NOMO-1 (cell line): ENCODE measurements around the gene ANKRD2.

Source experiments
- DNase-seq, 2 experiments: peaks; one replicate each; lab custom pipeline; 2025; ENCODE audit not compliant: unreplicated experiment in 2 of 2; lab: John Stamatoyannopoulos, UW

The ANKRD2 gene

DNA sequence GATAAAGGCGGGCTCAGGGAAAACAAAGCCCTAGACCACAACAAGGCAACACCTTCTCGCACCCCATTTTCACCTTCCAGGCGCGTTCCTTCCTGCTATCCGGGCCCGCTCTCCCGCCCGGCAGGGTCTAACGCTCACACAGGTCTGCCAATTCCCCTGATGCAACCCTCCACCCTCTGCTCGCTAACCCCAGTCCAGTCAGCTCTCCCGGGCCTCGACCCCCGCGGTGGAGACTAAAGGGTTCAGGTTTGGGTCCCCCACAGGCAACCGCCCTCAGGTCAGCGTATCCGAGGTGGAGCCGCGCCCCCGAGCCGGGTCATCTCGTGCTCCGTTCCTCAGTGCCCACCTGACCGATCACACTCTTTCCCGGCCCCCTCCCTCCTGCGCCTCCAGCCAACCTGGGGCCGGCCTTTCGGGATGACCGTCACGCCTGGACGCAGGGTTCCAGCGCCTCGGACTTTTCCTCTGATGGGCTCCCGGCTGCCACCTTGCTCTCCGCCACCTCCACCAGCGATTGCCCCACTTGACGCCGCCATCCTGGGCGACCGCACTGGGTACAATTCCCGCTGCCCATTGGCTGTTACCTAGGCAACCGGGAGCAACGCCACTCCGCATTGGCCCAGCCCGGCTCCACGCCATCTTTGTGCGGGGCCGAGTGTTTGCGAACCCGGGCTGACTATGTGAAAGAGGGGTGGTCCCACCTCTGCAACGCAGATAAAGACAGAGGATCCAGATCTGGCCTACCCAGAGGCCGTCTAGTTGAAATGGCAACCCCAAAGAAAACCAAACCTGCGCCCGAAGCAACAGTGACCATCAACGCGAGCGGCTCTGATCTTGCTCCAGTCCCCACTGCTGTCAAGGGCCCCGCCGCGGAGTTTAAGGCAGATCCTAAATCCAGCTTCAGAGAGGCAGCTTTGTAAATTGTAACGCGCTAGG is 60.6 kb downstream of the ANKRD2 start, which contains the start of gene MORN4:
Gene MORN4, minus strand, starts transcription at position 552 of the 936 bp plus-strand sequence. CDS start 13,847 bp downstream, outside the sequence.
- DNase-seq = peak; percentile 92 to 93
